ENCODE results near the gene SNCAIP. TPM values are rescaled to one million over a fixed set of nuclear protein-coding genes. Genes with fewer than 3 reads are reported as not detected.
"Not testable (repeated sequence)": the region's sequence is repeated elsewhere in the genome, so short reads cannot be mapped to it uniquely, and the experiment has no call there.

Gene SNCAIP
- polyA plus RNA-seq, 10 donors = 8.1 to 14.1 (median 11.2) TPM

GRCh38 chr5:122354293-122354692 lies 42.3 kb downstream of the SNCAIP start:
- peak in 1 of 3 donors; percentile 26 for DNase-seq

- no peak for DNase-seq
Observed at GRCh38 chr5:122355324-122355723, 43.3 kb downstream of the SNCAIP start.

GRCh38 chr5:122356855-122357254 lies 44.8 kb downstream of the SNCAIP start:
- DNase-seq = no peak

- DNase-seq = peak in 1 of 3 donors; percentile 27
Observed at GRCh38 chr5:122358372-122358979, 46.4 kb downstream of the SNCAIP start.

GRCh38 chr5:122362361-122362760 lies 50.3 kb downstream of the SNCAIP start:
- DNase-seq = no peak

GRCh38 chr5:122363623-122364022 lies 51.6 kb downstream of the SNCAIP start:
- no peak for DNase-seq

GRCh38 chr5:122366501-122366900 lies 54.5 kb downstream of the SNCAIP start:
- no peak for DNase-seq

GRCh38 chr5:122367456-122367855 lies 55.4 kb downstream of the SNCAIP start:
- DNase-seq = peak in 2 of 3 donors; percentile 78 to 81

GRCh38 chr5:122368510-122369251 lies 56.6 kb downstream of the SNCAIP start:
- no peak for DNase-seq

GRCh38 chr5:122369253-122369815 lies 57.3 kb downstream of the SNCAIP start:
- no peak for DNase-seq

GRCh38 chr5:122371511-122372151 lies 59.6 kb downstream of the SNCAIP start:
- no peak for DNase-seq

- DNase-seq = no peak
Observed at GRCh38 chr5:122374110-122374509, 62.1 kb downstream of the SNCAIP start.

- no peak for DNase-seq
Observed at GRCh38 chr5:122375801-122376200, 63.8 kb downstream of the SNCAIP start.

- DNase-seq = peak; percentile 64 to 84 (median 64)
Observed at GRCh38 chr5:122376250-122376649, 64.2 kb downstream of the SNCAIP start.

- DNase-seq = no peak
Observed at GRCh38 chr5:122377026-122377425, 65.0 kb downstream of the SNCAIP start.

GRCh38 chr5:122382938-122383337 lies 70.9 kb downstream of the SNCAIP start:
- not testable (repeated sequence) for DNase-seq

GRCh38 chr5:122384739-122385235 lies 72.8 kb downstream of the SNCAIP start:
- DNase-seq = peak in 1 of 3 donors; percentile 58

GRCh38 chr5:122385286-122385685 lies 73.2 kb downstream of the SNCAIP start:
- DNase-seq = peak in 1 of 3 donors; percentile 57

- peak; percentile 49 to 83 (median 59) for DNase-seq
Observed at GRCh38 chr5:122385808-122386207, 73.8 kb downstream of the SNCAIP start.

GRCh38 chr5:122390154-122390553 lies 78.1 kb downstream of the SNCAIP start:
- no peak for DNase-seq

GRCh38 chr5:122390694-122391093 lies 78.7 kb downstream of the SNCAIP start:
- DNase-seq = no peak

- DNase-seq = peak in 1 of 3 donors; percentile 31
Observed at GRCh38 chr5:122391621-122392020, 79.6 kb downstream of the SNCAIP start.
